Stimulated activated CD8-positive, alpha-beta memory T cell treated with anti-CD3 and anti-CD28 coated beads, Interleukin-4, amount 100 ng/mL, for 4 hours (primary cell): Measurements from ENCODE around the gene SLC25A18.
A peak's percentile ranks its signal among the peaks of the same experiment; 100 is the strongest.
"Not testable (repeated sequence)": the region's sequence is repeated elsewhere in the genome, so short reads cannot be mapped to it uniquely, and the experiment has no call there.

Experiments used
- DNase-seq, 2 donors: peaks; one replicate each; pipeline ENCODE4 v3.0.0-alpha.2; 2020; ENCODE audit warnings: low read depth in 2 of 2, low spot score in 1 of 2

The SLC25A18 gene

DNA sequence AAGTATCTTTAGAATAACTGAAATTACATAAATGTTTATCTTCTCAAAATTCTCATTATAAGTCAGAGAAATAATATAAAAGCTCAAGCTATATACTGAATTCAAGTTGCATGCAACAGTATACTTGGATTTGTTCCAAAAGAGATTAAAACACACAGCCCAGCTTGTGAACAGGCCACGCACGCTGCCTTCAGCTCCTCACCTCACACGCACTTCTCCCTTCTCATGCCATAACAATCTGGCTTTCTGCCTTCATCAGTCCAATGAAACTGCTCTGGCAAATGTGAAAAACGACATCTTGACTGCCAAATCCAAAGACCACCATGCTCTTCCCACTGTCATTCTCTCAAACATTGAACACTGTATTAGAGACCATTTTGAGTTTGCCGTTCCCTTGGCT, 43.2 kb downstream of the SLC25A18 start:
- DNase-seq, result no peak

DNA sequence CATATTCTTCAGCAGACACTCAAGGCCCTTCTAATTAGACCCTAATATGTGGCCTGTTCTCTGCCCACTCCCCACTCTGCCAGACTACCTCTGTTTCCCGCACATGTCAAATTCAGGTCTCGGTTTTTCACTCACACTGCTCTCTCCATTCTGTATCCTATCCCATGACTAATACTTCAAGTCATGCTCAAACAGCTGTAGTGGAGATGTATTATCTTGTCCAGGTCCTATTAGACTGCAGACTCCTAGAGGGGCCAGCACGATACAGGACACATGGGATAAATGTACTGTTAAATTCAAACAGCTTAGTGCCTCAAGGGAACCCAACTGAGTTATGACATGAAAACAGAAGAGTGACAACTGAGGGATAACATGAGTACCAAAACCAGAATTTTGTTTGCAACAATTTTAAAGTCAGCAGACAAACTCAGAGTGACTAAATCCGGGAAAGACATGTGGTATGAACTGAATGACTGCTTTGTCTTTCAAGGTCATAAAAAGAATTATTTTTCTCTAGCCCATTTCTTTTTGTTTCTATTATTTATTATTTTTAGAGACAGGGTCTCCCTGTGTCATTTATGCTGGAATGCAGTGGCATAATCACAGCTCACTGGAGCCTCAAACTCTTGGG, 44.7 kb downstream of the SLC25A18 start:
- DNase-seq, result no peak

DNA sequence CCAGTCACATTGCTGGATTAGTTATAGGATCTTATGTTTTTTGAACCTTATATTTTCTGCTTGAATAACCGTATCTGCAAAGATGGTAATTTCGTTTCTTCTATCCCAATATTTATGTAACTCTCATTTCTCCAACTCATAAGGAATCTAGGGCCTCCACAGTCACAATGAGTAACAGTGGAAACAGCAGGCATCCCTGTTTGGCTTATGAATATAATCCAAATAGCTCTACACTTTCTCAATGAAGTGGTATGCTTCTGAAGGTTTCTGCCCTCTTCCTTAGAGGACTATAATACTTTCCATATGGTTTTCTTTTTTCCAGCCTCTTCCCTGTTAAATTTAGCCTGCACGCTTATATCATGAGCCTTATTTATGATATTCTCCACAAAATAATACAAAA, 48.8 kb downstream of the SLC25A18 start:
- no peak for DNase-seq

DNA sequence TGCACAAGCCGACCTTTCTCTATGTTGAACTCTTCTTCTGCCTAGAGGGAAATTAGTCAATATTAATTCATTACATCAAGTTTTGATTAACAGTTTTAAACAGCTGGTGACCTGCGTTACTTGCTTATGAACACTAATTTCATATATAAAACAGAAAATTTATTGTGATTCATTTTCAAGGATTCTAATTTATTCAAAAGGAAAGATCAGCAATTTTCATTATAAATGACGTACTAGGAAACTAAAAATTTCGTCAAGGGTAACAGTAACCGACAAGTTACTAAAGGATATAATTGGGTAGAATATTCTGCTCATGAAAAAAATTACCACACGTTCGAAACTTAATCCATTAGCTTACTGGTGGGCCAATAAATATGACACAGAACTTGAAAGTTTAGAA, 50.0 kb downstream of the SLC25A18 start:
- no peak for DNase-seq

DNA sequence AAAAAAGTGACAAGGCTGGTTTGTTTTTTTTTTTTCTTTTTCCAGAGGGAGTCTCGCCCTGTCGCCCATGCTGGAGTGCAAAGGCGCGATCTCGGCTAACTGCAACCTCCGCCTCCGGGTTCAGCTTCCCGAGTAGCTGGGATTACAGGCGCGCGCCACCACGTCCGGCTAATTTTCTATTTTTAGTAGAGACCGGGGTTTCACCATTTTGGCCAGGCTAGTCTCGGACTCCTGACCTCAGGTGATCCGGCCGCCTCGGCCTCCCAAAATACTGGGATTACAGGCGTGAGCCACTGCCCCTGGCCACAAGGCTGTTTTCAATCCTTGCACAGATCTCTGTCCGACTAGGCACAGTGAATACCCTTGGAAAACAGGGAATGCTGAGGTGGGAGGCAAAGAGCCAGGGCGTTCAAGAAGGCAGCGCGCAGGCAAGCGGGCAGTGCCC, 64.7 kb downstream of the SLC25A18 start:
- DNase-seq, result no peak

DNA sequence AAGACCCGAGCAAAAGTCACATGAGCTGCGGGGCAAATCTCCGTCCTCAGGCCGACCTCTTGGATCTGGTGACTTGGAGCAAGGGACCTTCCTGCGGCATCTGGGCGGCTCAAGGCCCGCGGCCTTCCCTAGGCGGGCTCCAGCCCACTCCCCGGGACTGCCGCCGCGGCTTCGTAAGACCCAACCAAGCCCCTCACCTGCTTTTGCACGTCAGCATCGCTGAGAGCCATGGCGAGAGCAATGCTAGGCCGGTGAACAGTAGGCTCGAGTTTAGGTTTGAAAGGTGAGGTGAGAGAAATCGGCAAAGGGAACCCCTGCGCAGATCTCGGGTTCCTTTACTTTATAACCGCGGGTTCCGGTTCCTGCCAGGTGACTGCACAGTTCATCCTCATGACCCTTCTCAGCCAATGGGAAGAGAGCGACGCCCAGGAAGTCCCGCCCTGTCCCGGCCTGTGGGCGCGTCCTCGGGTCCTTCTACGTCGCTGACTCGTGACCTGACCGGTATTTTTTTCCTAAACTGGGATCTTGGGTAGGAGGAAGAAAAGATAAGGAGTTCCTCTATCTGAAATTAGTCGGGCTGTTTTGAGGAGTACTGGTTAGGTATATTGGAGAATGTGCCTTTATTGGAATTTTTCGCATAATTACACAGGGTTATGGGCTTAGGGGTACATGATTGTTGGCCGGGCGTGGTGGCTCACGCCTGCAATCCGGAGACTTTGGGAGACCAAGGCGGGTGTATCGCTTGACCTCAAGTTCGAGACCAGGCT, 65.3 kb downstream of the SLC25A18 start, which contains the start of gene ATP6V1E1:
TSS of gene ATP6V1E1 (minus strand) at position 344 of the 767 bp plus-strand sequence. CDS start at position 230, 114 bp downstream.
- peak; percentile 87 to 92 for DNase-seq

DNA sequence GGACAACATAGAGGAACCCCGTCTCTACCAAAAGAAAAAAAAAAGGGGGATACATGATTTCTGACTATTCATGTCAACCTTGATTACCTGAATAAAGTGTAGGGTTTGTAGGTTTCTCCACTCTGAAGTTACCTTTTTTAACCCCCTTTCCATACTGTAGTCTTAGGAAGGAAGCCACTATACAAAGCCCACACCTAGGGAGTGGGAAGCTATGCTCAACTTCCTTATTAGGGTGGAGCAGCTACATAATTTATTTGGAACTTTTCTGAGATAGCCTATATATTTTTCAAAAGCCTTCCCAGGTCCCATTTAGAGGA, 65.8 kb downstream of the SLC25A18 start:
- DNase-seq, result no peak

DNA sequence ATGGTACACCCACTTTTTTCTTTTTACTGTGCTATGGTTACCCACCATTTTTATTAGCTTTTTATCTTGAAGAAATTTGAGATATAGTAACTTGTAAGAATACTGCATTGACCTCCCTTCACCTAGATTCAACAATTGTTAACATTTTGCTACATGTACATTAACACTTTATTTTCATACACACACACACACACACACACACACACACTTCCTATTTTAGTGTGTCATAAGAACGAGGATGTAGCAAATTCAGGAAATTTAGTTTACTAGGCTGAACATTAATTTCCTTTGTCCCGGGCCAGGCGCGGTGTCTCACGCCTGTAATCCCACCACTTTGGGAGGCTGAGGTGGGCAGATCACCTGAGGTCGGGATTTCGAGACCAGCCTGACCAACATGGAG, 66.3 kb downstream of the SLC25A18 start:
- DNase-seq, result no peak

DNA sequence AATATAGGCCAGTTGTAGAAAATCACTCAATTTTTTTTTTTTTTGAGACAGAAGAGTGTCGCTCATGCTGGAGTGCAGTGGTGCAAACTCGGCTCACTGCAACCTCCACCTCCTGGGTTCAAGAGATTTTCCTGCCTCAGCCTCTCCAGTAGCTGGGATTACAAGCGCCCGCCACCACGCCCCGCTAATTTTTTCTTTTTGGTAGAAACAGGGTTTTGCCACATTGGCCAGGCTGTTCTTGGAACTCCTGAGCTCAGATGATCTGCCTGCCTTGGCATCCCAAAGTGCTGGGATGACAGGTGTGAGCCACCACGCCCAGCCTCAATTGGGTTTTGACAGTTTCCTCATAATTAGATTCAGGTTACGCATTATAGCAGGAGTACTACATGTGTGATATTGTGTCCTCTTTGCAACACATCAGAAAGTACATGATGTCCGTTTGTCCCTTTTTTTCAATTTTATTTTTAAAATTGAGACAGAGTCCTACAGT, 67.8 kb downstream of the SLC25A18 start:
- no peak for DNase-seq

DNA sequence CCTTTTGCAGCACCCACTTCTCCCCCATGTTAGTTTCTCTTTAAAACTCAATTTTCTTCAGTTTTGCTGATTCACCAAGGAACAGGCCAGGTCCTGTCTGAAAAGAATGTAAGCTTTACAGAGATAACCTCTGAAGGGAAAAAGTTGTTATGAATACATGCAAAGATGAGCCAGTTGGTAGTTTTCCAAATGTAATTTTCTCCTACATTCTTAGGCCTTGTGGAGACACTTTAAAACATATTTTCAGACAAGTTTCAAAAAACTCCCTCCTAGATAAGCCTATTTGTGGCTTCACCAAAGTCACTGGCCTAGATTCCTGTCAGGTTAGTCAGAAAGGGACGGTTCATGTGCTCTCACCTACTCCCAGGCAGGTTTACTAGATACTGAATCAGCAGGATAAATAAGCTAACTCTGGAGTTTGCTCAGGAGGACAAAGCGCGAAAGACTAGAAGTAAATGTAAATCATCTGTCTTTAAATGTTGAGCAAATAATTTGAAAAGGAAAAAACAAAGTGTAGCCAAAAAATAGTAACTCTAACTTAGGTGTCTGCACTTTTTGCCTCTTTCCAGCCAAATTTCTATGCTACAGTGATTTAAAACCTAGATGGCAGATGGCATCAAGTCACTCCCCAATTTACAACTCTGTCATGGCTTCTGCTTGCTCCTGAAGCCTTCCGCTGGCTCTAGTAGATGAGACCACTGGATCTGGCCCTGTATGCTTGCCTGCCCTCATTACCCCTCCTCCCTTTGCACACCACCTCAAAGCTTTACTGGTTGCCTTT, 70.1 kb downstream of the SLC25A18 start:
- no peak for DNase-seq

DNA sequence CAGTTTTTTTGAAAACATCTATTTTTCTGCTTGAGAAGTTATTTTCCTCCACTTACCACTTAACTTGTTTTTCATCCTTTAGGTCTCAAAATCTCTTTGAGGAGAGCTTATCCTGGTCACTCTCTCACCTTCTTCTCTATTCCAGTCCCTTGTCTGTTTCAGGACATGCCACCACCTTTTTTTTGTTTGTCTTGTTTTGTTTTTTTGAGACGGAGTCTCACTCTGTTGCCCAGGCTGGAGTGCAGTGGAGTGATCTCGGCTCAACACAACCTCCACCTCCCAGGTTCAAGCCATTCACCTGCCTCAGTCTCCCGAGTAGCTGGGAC, 70.7 kb downstream of the SLC25A18 start:
- no peak for DNase-seq

DNA sequence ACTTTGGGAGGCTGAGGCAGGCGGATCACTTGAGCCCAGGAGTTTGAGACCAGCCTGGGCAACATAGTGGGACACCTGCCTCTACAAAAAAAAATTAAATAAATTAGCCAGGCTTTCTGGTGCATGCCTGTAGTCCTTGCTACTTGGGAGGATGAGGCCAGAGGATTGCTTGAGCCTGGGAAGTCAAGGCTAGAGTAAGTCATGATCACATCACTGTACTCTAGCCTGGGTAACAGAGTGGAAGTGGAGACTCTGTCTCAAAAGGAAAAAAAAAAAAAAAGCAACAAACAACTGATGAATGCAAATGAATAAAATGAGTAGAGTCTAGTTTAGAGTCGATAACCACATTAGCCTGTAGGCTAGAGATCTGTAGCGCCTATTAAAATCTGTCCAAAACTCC, 71.4 kb downstream of the SLC25A18 start:
- DNase-seq, result no peak

DNA sequence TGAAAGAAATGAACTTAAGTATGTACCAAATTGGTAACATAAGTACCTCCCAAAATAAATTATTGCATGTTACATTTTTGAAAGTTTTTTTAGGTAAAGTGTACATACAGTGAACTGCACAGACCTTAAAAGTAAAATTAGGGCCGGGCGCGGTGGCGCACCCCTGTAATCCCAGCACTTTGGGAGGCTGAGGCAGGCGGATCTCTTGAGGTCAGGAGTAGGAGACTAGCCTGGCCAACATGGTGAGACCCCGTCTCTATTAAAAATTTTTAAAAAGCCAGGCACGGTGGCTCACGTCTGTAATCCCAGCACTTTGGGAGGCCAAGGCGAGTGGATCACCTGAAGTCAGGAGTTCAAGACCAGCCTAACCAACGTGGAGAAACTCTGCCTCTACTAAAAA, 73.6 kb downstream of the SLC25A18 start:
- not testable (repeated sequence) for DNase-seq

DNA sequence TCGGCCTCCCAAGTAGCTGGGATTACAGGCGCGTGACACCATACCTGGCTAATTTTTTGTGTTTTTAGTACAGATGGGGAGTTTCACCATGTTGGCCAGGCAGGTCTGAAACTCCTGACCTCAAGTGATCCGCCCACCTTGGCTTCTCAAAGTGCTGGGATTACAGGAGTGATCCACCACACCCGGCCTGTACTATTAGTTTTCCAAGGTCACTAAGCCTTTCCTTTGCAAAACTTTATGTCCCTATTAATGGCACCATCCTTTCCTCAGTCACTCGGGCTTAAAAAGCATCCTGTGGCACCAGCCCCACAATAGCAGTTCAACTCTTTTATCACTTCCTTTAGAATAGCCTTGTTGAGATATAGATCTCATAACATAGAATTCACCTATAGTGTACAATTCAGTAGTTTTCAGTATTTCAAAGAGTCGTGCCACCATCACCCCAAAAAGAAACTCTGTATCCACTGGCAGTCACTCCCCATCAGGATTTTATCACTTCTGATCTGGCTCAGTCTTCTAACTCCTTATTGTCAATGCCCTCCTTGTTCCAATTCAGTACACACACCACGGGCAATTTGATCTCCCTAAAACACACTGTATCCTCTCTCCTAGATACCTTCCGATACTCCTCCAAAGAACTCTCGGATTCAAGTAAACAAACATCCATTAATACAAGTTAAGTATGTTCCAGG, 74.3 kb downstream of the SLC25A18 start:
- DNase-seq, result no peak

DNA sequence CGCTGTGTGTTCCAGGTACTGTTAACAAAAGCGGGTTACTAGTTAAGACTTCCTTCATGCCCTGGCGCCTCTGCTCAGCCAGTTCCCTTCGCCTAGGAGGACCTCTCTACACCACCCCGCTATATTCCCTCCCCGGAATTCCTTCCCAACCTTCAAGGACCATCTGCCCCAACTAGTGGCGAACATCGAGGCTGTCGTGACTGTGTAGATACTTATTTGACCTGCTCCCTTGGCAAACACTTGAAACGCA, 74.8 kb downstream of the SLC25A18 start:
- DNase-seq, result no peak

DNA sequence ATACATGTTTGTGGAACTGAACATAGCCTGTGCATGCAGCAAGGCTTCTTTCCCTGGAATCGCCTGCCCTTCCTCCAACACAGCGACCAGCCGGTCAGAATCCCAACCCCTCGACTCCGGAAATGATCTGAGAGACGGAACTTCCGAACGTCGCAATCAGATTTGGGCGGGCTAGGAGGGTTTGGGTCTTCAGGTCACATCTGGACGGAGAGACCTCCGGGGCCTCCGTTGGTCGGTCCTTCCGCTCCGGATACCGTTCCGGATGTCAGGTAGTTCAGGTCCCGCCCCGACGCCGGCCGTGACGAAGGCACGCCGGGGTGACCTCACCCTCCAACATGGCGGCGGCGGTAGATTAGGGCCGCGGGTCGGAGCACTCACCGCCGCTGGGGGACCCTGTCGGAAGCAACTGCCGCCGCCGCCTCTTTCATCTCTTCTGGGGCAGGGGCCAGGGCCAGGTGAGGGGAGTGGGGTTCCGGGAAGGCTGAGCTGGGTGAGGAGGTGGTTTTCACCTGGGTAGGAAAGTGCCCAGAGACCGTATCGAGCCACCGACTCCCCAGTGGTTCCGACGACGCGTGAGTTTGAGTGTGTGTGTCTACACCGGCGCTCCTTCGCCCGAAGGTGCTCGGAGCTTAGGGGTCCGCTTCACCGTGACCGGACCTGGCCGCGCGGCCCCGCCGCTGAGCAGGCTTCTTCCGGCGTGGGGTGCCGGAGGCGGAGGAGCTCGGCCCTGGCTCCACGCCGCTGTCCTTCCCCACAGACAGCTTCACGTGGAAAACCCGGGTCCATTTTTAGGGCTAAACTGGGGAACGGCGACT, 75.3 kb downstream of the SLC25A18 start, which contains the start of gene BCL2L13:
TSS of gene BCL2L13 (plus strand) at position 326 of the 815 bp plus-strand sequence. CDS start 16,955 bp downstream, outside the sequence.
- DNase-seq, result peak; percentile 69 to 79

DNA sequence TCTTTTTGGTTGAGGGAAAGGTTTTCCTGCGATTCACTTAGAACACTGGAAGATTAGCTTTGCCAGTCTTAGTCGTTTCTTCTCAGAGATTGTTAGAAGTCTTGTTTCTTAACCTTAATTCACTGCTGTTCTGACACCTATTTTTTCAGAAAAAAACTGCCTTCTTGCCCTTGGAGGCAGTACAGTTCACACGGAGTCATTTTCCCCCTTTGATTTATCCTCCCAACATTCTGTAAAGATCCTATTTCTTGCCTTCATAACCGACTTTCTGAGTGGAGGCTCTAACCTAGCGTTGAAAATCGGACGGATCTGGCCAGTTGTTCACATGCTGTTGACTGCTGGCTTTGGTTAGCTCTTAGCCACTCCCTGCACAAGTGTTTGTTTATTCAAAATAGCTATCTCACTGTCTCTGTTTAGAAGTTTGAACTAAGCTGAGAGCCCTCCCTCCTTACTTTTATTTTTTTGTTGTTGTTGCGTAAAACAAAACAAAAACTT, 76.0 kb downstream of the SLC25A18 start:
- no peak for DNase-seq
